A204.1 (cell line): Measurements from ENCODE around the gene RABIF.
"Not testable (repeated sequence)": the region's sequence is repeated elsewhere in the genome, so short reads cannot be mapped to it uniquely, and the experiment has no call there.

Experiments
- FAIRE-seq: peaks from 2 replicates; lab custom pipeline; 2012; peaks lifted over from hg19 to GRCh38; lab: Jason Lieb, UNC

RABIF gene

DNA sequence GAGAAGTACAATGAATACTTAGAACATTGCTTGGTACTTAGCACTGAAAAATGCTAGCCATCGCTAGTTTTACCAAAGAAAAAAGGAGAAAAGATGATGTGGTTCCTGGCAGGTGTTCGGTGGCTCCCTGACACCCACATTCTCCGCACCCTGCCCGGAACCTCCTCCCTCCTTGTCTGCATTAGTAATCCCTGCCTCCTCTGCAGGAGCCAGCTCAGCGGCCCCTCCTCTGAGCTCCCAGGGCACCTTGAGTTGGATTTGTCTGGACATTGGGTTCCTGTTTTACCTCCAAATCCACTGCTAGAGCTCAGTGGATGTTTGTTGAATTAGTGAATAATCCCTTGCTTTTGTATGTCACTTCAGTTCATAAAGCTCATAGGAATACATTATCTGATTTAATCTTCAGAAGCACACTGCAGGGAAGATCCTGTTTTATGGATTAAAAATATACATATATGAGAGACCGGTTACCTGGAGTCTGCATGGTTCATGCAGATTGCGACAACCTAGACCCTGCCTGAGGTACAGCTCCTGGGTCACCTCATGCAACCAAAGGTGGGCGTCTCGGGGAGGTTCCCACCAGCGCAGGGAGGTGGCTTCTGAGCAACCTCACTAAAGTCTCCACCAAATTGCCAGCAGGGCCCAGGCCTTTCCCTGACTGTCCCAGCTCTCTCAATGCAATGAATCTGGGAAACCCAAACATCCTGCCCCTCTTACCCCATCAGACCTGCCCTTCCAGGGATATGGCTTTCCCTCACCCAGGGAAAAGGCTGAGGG, 54.0 kb downstream of the RABIF start:
- FAIRE-seq = no peak

DNA sequence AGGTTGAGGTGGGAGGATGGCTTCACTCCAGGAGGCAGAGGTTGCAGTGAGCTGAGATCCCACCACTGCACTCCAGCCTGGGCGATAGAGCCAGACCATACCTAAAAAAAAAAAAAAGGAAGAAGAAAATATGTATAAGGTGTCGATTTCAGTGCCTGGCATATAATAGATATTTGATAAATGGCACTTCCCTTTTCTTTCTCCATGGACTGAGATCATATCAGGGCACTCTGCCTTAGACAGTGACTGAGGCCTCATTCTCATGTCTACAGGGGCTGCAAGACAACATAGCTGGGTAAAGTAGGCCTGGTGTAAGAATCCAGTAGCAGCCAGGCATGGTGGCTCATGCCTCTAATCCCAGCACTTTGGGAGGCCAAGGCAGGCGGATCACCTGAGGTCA, 57.0 kb downstream of the RABIF start:
- FAIRE-seq = no peak

DNA sequence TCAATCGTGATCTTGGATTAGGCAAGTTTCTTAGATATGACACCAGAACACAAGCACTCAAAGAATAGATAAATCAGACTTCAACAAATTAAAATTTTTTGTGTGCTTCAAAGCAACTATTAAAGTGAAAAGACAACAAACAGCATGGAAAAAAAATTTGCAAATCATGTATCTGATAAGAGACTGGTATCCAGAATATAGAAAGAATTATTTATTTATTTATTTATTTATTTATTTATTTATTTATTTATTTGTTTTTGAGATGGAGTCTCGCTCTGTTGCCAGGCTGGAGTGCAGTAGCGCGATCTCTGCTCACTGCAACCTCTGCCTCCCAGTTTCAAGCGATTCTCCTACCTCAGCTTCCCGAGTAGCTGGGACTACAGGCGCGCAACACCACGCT, 59.7 kb downstream of the RABIF start:
- FAIRE-seq = not testable (repeated sequence)
